Progenitor cell of endocrine pancreas (in vitro differentiated cells): ENCODE measurements around the gene MRPL17. TPM values are rescaled to one million over a fixed set of nuclear protein-coding genes. Genes with fewer than 3 reads are reported as not detected.
"Not testable (repeated sequence)": the region's sequence is repeated elsewhere in the genome, so short reads cannot be mapped to it uniquely, and the experiment has no call there.

Source experiments
- DNase-seq: peaks from one replicate; pipeline ENCODE4 v3.0.0; 2021; ENCODE audit warnings: low spot score; ENCODE audit not compliant: unreplicated experiment
- H3K27ac Mint-ChIP-seq: 2 replicates; pipeline ENCODE4 v1.8.0; 2021; ENCODE audit warnings: mild to moderate bottlenecking, moderate library complexity, mixed read lengths
- H3K27me3 Mint-ChIP-seq: 2 replicates; pipeline ENCODE4 v1.8.0; 2021; ENCODE audit warnings: mixed read lengths
- H3K36me3 Mint-ChIP-seq: 2 replicates; pipeline ENCODE4 v1.8.0; 2022; ENCODE audit warnings: mixed read lengths; ENCODE audit not compliant: insufficient read depth
- H3K4me1 Mint-ChIP-seq: 2 replicates; pipeline ENCODE4 v1.8.0; 2021; ENCODE audit warnings: low read depth, mixed read lengths
- H3K4me3 Mint-ChIP-seq: 2 replicates; pipeline ENCODE4 v1.8.0; 2021; ENCODE audit warnings: low read depth, mild to moderate bottlenecking, moderate library complexity, mixed read lengths
- H3K9me3 Mint-ChIP-seq: 2 replicates; pipeline ENCODE4 v1.8.0; 2021; ENCODE audit warnings: low read depth, mixed read lengths
- total RNA-seq: library from RNA; stranded (reverse); gene quantifications from 2 replicates; pipeline ENCODE4 v1.2.1, GENCODE V29; 2021
- TF ChIP-seq, protein P1 (sequence below): fragments of 200-600 bp; sonication (generic); IDR thresholded peaks from one replicate; pipeline ENCODE4 v1.5.0; 2021; ENCODE audit warnings: antibody characterized with exemption, mild to moderate bottlenecking; ENCODE audit not compliant: unreplicated experiment

MRPL17 gene
- total RNA-seq, 1 donor from 2014 or later = 36.5 TPM

DNA sequence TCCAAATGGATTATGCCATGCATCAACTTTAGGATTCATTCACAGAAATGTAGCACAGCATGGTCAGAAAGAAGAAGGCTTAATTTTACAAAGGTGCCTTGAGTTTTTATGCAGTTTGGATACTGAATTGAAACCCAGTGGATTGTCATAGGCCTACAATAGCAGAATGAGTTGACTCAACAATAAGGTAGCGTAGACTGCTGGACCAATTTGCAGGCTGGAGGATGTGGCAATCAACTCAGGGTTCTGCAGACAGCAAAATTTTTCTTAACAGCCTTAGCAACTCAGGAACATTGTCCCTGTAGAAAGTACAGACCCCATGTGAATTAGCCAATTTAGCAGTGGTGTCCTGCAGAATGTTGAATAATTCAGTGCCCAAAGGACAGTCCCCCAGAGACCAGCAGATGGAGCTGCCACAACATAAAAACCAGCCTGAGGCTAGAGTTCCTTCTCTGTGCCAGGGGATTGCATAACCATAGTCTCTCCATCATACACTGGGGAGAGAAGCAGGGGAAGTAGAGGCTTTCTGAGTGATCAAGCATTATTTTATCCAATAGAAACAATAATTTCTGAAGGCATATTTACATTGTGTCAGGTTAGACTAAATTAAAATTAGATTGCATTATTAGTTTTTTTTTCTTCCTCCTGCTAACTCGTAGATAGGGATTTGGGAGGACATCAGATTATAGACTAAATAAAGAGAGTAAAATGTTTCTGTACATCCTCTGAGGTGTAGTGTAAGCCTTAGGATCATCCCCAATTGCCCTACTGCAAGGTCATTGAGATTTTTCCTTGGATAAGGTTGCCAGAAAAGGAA lies 20.3 kb upstream of the MRPL17 start:
- no peaks in the 10 kb centered on the region for H3K36me3 Mint-ChIP-seq
- H3K9me3 Mint-ChIP-seq = no peaks in the 10 kb centered on the region
- peaks cover 5% of the 10 kb centered on the region for H3K4me1 Mint-ChIP-seq
- no peak overlapping the region for H3K27ac Mint-ChIP-seq
- DNase-seq = no peak
- no peaks in the 10 kb centered on the region for H3K27me3 Mint-ChIP-seq
- TF ChIP-seq, protein P1, sequence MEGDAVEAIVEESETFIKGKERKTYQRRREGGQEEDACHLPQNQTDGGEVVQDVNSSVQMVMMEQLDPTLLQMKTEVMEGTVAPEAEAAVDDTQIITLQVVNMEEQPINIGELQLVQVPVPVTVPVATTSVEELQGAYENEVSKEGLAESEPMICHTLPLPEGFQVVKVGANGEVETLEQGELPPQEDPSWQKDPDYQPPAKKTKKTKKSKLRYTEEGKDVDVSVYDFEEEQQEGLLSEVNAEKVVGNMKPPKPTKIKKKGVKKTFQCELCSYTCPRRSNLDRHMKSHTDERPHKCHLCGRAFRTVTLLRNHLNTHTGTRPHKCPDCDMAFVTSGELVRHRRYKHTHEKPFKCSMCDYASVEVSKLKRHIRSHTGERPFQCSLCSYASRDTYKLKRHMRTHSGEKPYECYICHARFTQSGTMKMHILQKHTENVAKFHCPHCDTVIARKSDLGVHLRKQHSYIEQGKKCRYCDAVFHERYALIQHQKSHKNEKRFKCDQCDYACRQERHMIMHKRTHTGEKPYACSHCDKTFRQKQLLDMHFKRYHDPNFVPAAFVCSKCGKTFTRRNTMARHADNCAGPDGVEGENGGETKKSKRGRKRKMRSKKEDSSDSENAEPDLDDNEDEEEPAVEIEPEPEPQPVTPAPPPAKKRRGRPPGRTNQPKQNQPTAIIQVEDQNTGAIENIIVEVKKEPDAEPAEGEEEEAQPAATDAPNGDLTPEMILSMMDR = peak; percentile 64
- no peak overlapping the region for H3K4me3 Mint-ChIP-seq

DNA sequence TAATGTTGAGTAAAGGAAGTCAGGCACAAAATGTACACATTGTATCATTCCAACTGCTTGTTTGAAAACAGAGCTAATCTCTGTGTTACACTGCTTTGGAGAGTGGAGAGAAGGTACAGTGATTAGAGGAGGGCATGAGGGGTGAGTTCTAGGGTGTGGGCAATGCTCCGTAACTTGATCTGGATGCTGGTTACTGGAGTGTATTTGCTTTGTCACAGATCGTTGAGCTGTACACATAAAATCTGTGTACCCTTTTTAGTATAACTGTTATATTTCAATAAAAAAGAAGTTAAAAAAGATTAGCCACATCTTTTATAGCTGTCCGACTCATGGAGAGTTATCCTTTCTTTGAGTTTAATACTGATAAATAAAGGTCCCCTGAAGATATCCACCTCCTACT lies 18.8 kb upstream of the MRPL17 start:
- peak overlapping the region; percentile 29 for H3K27ac Mint-ChIP-seq
- not testable (repeated sequence) for H3K36me3 Mint-ChIP-seq, H3K27me3 Mint-ChIP-seq, H3K4me3 Mint-ChIP-seq, DNase-seq, H3K4me1 Mint-ChIP-seq, H3K9me3 Mint-ChIP-seq

DNA sequence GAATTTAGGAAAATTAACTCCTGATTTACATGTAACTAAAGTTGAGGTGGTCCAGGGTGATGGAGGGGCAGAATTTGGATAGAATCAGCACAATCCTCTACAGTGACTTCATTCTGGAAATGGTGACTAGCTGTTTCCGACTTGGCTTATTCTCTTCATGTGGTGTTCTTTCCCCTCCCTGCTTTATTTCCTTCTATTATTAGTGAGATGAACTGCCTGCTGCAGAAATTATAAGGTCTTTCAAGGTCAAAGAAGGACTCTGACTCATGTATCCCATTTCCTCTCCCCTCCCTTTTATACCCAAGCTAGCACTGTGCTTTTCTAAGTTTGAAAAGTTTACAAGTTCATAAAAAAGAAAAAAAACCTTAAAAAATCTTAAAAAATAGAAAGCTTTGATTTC lies 12.2 kb upstream of the MRPL17 start:
- Mint-ChIP-seq H3K4me3 (no peak overlapping the region), H3K9me3 (no peaks in the 10 kb centered on the region), H3K27ac (no peak overlapping the region), H3K4me1 (no peaks in the 10 kb centered on the region), H3K27me3 (no peaks in the 10 kb centered on the region), H3K36me3 (no peaks in the 10 kb centered on the region)
- TF ChIP-seq, protein P1 = no peak
- no peak for DNase-seq

DNA sequence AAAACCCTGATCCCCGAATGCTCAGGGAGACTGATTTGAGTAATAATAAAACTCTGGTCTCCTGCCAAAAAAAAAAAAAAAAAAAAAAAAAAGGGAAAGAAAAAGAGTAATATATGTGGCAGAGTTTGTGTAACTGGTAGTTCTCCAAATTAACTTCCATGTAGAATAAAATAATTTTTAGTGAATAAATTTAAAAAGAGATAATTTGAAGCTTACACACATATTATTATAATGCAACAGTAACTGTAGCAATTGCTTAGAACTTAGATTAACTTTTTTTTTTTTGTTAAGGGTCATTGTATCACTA lies 11.0 kb upstream of the MRPL17 start:
- no peak overlapping the region for H3K27ac Mint-ChIP-seq
- no peaks in the 10 kb centered on the region for H3K4me1 Mint-ChIP-seq
- no peaks in the 10 kb centered on the region for H3K36me3 Mint-ChIP-seq
- DNase-seq = no peak
- no peak overlapping the region for H3K4me3 Mint-ChIP-seq
- peaks cover 4% of the 10 kb centered on the region for H3K9me3 Mint-ChIP-seq
- no peaks in the 10 kb centered on the region for H3K27me3 Mint-ChIP-seq
- TF ChIP-seq, protein P1 = no peak

DNA sequence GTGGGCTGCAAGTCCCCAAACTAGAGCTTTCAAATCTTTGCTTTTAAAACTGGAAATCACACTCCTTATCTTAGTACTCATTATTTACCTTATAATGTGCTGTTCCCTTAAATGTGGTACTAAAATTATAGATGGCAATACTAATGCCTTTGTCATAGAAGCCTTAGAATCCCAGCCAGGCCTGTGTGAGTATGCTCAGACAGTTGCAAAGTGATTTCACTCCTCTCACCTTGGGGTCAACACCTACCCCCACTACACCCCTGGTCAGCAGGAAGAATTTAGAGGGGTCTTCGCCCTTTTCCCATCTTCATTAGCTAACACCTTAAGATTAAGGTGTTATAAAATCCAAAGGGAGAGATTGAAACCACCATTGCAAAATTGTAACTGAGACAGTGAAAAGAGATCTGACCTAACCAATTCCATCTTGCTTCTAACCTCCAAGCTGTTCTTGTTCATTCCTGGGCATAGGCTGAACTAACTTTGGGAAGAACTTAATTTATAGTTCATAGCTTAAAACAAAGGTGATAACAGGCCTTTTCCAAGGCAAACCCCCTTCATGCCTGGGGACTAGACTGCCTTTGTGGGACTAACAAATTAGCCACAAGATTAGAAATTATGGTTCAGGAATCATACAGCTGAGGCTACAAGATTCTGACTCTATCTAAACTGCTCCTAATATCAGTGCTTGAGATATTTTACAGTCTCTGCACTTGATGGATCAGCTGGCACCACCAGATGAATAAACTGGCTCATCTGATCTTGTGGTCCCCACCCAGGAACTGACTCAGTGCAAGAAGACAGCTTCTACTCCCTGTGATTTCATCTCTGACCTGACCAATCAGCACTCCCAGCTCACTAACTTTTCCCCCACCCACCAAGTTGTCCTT lies 10.4 kb upstream of the MRPL17 start:
- H3K9me3 Mint-ChIP-seq = peaks cover 6% of the 10 kb centered on the region
- DNase-seq = no peak
- no peaks in the 10 kb centered on the region for H3K4me1 Mint-ChIP-seq
- no peak overlapping the region for H3K4me3 Mint-ChIP-seq
- TF ChIP-seq, protein P1 = no peak
- no peak overlapping the region for H3K27ac Mint-ChIP-seq
- H3K36me3 Mint-ChIP-seq = no peaks in the 10 kb centered on the region
- no peaks in the 10 kb centered on the region for H3K27me3 Mint-ChIP-seq
